DOHH2 (cell line): ENCODE results near the gene FXYD7.

Experiments used
- H3F3A ChIP-seq: fragments of 200-600 bp; sonication (generic), shearing (Covaris generic); 2 replicates; pipeline ENCODE4 v1.6.0; 2016; ENCODE audit warnings: antibody characterized with exemption, mild to moderate bottlenecking; ENCODE audit not compliant: control insufficient read depth, insufficient read depth
- H3K27ac ChIP-seq: fragments of 200-600 bp; sonication (generic); 2 replicates; pipeline ENCODE4 v1.5.1; 2014; ENCODE audit warnings: low read depth, mild to moderate bottlenecking, low read length, moderate library complexity
- H3K27me3 ChIP-seq: fragments of 200-600 bp; sonication (generic); 2 replicates; pipeline ENCODE4 v1.6.1; 2014; ENCODE audit warnings: mild to moderate bottlenecking, low read length, mixed read lengths; ENCODE audit not compliant: control insufficient read depth
- H3K36me3 ChIP-seq: fragments of 200-600 bp; sonication (generic); 2 replicates; pipeline ENCODE4 v1.6.1; 2014; ENCODE audit warnings: mild to moderate bottlenecking, low read length, moderate library complexity, mixed read lengths; ENCODE audit not compliant: control insufficient read depth
- H3K4me1 ChIP-seq: fragments of 200-600 bp; sonication (generic); 2 replicates; pipeline ENCODE4 v1.6.1; 2014; ENCODE audit warnings: mild to moderate bottlenecking, low read length, mixed read lengths; ENCODE audit not compliant: control insufficient read depth
- H3K4me2 ChIP-seq: fragments of 200-600 bp; sonication (generic); 2 replicates; pipeline ENCODE4 v1.6.0; 2014; ENCODE audit warnings: mild to moderate bottlenecking, low read length, moderate library complexity
- H3K4me3 ChIP-seq: fragments of 200-600 bp; sonication (generic); 2 replicates; pipeline ENCODE4 v1.5.1; 2014; ENCODE audit warnings: mild to moderate bottlenecking, low read length, mixed read lengths
- H3K79me2 ChIP-seq: fragments of 200-600 bp; sonication (generic); 2 replicates; pipeline ENCODE4 v1.6.1; 2014; ENCODE audit warnings: mild to moderate bottlenecking, low read length, mixed read lengths; ENCODE audit not compliant: control insufficient read depth
- H3K9me2 ChIP-seq: fragments of 200-600 bp; sonication (generic); replicated peaks from 2 replicates; pipeline ENCODE4 v1.6.1; 2014; ENCODE audit warnings: mild to moderate bottlenecking, low read length, mixed read lengths; ENCODE audit not compliant: control insufficient read depth
- H3K9me3 ChIP-seq: fragments of 200-600 bp; sonication (generic); 2 replicates; pipeline ENCODE4 v1.6.1; 2014; ENCODE audit warnings: antibody characterized with exemption, low read length, mixed read lengths; ENCODE audit not compliant: control insufficient read depth, insufficient read depth
- H4K20me1 ChIP-seq: fragments of 200-600 bp; sonication (generic); 2 replicates; pipeline ENCODE4 v1.6.0; 2014; ENCODE audit warnings: low read depth, mild to moderate bottlenecking, antibody characterized with exemption, low read length, moderate library complexity; ENCODE audit not compliant: control insufficient read depth, insufficient read depth
- EZH2phosphoT487 ChIP-seq: fragments of 200-600 bp; sonication (generic); IDR thresholded peaks from 2 replicates; pipeline ENCODE4 v1.6.1; 2017; ENCODE audit warnings: borderline replicate concordance, mild to moderate bottlenecking, antibody characterized with exemption, low read length, moderate library complexity, mixed read lengths
- TF ChIP-seq, protein P1 (sequence below): fragments of 200-600 bp; sonication (generic); IDR thresholded peaks from one replicate; pipeline ENCODE4 v1.5.1; 2014; ENCODE audit warnings: antibody characterized with exemption, mild to moderate bottlenecking, low read depth, low read length; ENCODE audit not compliant: poor library complexity, severe bottlenecking

Gene FXYD7

DNA sequence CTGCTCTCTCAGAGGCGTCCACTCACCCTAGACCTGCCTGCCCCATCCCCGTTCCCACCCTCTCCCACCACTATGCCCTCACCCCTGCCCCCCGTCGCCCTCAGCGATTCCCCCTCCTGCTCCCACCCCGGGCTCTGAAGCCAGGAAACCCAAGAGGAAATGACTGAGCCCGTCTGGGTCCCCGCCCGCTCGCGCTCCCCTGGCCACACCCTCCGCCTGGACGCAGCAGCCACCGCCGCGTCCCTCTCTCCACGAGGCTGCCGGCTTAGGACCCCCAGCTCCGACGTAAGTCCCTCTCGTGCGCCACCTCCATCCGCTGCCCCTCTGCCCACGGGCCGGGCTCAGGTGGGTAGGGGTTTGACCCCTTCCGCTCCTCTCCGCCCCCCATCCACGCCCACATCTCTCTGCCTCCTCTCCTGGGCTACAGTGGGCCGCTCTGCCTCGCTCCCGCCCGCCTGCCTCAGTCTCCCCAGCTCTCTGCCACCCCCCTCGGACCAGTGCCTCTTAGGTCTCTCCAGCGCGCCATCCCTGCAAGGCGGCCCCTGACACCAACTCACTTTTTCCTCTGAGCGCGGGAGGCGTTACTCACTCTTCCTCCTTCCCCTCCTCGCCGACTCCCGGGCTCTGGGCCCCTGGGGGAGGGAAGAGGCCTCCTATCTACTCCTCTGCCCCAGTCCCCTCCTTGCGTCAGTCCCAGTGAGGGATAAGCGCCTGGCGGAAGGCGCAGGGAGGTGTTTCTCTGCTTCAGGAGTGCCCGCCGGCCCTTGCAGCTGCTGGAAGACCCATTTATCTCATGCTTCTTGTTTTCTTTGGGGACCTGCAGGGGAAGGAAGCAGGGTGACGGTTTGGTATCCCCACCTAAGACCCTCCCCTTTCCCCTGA lies 11.7 kb downstream of the FXYD7 start, which contains the start of gene FXYD5:
TSS of gene FXYD5 (plus strand) at position 211 of the 882 bp plus-strand sequence. CDS start 816 bp downstream, outside the sequence.
- Histone ChIP-seq H3K9me2 (no peaks in the 10 kb centered on the region), H3K27me3 (peaks cover 8% of the 10 kb centered on the region), H3F3A (no peaks in the 10 kb centered on the region), H4K20me1 (no peaks in the 10 kb centered on the region), H3K27ac (peak within 1 kb of the TSS; percentile 39), H3K9me3 (no peaks in the 10 kb centered on the region), H3K4me2 (peak within 1 kb of the TSS; percentile 76), H3K4me3 (peak within 1 kb of the TSS; percentile 89), H3K79me2 (peaks cover 16% of the 10 kb centered on the region), H3K4me1 (peaks cover 30% of the 10 kb centered on the region), H3K36me3 (peaks cover 35% of the 10 kb centered on the region)
- TF ChIP-seq EZH2phosphoT487 = no peak
- TF ChIP-seq, protein P1, sequence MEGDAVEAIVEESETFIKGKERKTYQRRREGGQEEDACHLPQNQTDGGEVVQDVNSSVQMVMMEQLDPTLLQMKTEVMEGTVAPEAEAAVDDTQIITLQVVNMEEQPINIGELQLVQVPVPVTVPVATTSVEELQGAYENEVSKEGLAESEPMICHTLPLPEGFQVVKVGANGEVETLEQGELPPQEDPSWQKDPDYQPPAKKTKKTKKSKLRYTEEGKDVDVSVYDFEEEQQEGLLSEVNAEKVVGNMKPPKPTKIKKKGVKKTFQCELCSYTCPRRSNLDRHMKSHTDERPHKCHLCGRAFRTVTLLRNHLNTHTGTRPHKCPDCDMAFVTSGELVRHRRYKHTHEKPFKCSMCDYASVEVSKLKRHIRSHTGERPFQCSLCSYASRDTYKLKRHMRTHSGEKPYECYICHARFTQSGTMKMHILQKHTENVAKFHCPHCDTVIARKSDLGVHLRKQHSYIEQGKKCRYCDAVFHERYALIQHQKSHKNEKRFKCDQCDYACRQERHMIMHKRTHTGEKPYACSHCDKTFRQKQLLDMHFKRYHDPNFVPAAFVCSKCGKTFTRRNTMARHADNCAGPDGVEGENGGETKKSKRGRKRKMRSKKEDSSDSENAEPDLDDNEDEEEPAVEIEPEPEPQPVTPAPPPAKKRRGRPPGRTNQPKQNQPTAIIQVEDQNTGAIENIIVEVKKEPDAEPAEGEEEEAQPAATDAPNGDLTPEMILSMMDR = no peak

GRCh38 chr19:35155441-35155840 lies 12.4 kb downstream of the FXYD7 start:
- peak overlapping the region; percentile 39 for H3K27ac ChIP-seq
- H3K79me2 ChIP-seq = peaks cover 16% of the 10 kb centered on the region
- no peaks in the 10 kb centered on the region for H3K9me3 ChIP-seq
- H3K4me2 ChIP-seq = peak overlapping the region; percentile 76
- peaks cover 8% of the 10 kb centered on the region for H3K27me3 ChIP-seq
- H3K36me3 ChIP-seq = peaks cover 37% of the 10 kb centered on the region
- TF ChIP-seq, protein P1 = no peak
- no peak for TF ChIP-seq EZH2phosphoT487
- H3K4me3 ChIP-seq = peak overlapping the region; percentile 89
- peaks cover 30% of the 10 kb centered on the region for H3K4me1 ChIP-seq
- no peaks in the 10 kb centered on the region for H3F3A ChIP-seq
- H4K20me1 ChIP-seq = no peaks in the 10 kb centered on the region
- H3K9me2 ChIP-seq = no peaks in the 10 kb centered on the region

GRCh38 chr19:35155981-35156672 lies 13.1 kb downstream of the FXYD7 start:
- Histone ChIP-seq H3K4me2 (peak overlapping the region; percentile 76), H3F3A (no peaks in the 10 kb centered on the region), H3K27me3 (peaks cover 8% of the 10 kb centered on the region), H3K9me3 (no peaks in the 10 kb centered on the region), H4K20me1 (no peaks in the 10 kb centered on the region), H3K36me3 (peaks cover 44% of the 10 kb centered on the region), H3K4me3 (peak overlapping the region; percentile 89), H3K4me1 (peaks cover 30% of the 10 kb centered on the region), H3K9me2 (no peaks in the 10 kb centered on the region), H3K79me2 (peaks cover 16% of the 10 kb centered on the region), H3K27ac (no peak overlapping the region)
- TF ChIP-seq, protein P1 = no peak
- TF ChIP-seq EZH2phosphoT487 = no peak
